ENCODE data around the gene ELAC2. TPM values are rescaled to one million over a fixed set of nuclear protein-coding genes. Genes with fewer than 3 reads are reported as not detected.

ELAC2 gene
- total RNA-seq, 1 experiment from 2014 or later = 38.9 TPM

GRCh38 chr17:13047011-13047606 is 29.3 kb upstream of the ELAC2 start:
- H3K27me3 Mint-ChIP-seq (ENCODE audit: insufficient read depth, unreplicated experiment) = no peaks in the 10 kb centered on the region
- intact Hi-C loops (cut with micrococcal nuclease; ENCODE audit: unreplicated experiment) = no loop called here
- no peak overlapping the region for H3K27ac Mint-ChIP-seq (ENCODE audit: unreplicated experiment)
- no peaks in the 10 kb centered on the region for H3K4me1 Mint-ChIP-seq (ENCODE audit: low read depth, unreplicated experiment)
- POLR2A ChIA-PET = no interaction called here
- no peaks in the 10 kb centered on the region for H3K4me1 ChIP-seq
- H3K4me3 ChIP-seq (ENCODE audit: low read depth, low read length) = no peak overlapping the region
- no peak for DNase-seq
- H3K4me3 Mint-ChIP-seq (ENCODE audit: unreplicated experiment) = no peak overlapping the region
- CTCF ChIA-PET = interaction anchor here (0.6 kb wide), 1 partner anchor 11 kb away, joined by 3 read pairs; no protein-coding TSS in a partner anchor
- H3K9me3 Mint-ChIP-seq (ENCODE audit: unreplicated experiment) = no peaks in the 10 kb centered on the region
- no peak for TF ChIP-seq CTCF (IDR thresholded peaks at IDR 0.05; ENCODE audit: insufficient read depth in 1 of 2, low read depth in 1 of 2, low read length in 1 of 2, severe bottlenecking in 1 of 2, unreplicated experiment in 1 of 2)
- H3K27me3 ChIP-seq (replicated peaks; ENCODE audit: control insufficient read depth, insufficient read depth, low read length) = no peaks in the 10 kb centered on the region
- no TSS peak for BruUV-seq (replicated peaks)
- H3K36me3 ChIP-seq (ENCODE audit: control insufficient read depth, insufficient read depth, low read length) = no peaks in the 10 kb centered on the region
- peaks cover 5% of the 10 kb centered on the region for H3K36me3 Mint-ChIP-seq (ENCODE audit: insufficient read depth, unreplicated experiment)
- no peaks in the 10 kb centered on the region for H3K9me3 ChIP-seq

GRCh38 chr17:13046361-13046760 is 28.5 kb upstream of the ELAC2 start:
- Histone ChIP-seq H3K36me3 (ENCODE audit: control insufficient read depth, insufficient read depth, low read length) (no peaks in the 10 kb centered on the region), H3K27me3 (replicated peaks; ENCODE audit: control insufficient read depth, insufficient read depth, low read length) (no peaks in the 10 kb centered on the region), H3K4me3 (ENCODE audit: low read depth, low read length) (no peak overlapping the region), H3K9me3 (no peaks in the 10 kb centered on the region), H3K4me1 (no peaks in the 10 kb centered on the region)
- no peaks in the 10 kb centered on the region for H3K4me1 Mint-ChIP-seq (ENCODE audit: low read depth, unreplicated experiment)
- no peak overlapping the region for H3K27ac Mint-ChIP-seq (ENCODE audit: unreplicated experiment)
- no TSS peak for BruUV-seq (replicated peaks)
- CTCF ChIA-PET = no interaction called here
- H3K4me3 Mint-ChIP-seq (ENCODE audit: unreplicated experiment) = no peak overlapping the region
- intact Hi-C loops (cut with micrococcal nuclease; ENCODE audit: unreplicated experiment) = no loop called here
- POLR2A ChIA-PET = no interaction called here
- peaks cover 5% of the 10 kb centered on the region for H3K36me3 Mint-ChIP-seq (ENCODE audit: insufficient read depth, unreplicated experiment)
- no peak for DNase-seq
- H3K9me3 Mint-ChIP-seq (ENCODE audit: unreplicated experiment) = no peaks in the 10 kb centered on the region
- TF ChIP-seq CTCF (IDR thresholded peaks at IDR 0.05; ENCODE audit: insufficient read depth in 1 of 2, low read depth in 1 of 2, low read length in 1 of 2, severe bottlenecking in 1 of 2, unreplicated experiment in 1 of 2) = no peak
- H3K27me3 Mint-ChIP-seq (ENCODE audit: insufficient read depth, unreplicated experiment) = no peaks in the 10 kb centered on the region

- ChIA-PET POLR2A (no interaction called here), CTCF (no interaction called here)
- H3K4me1 Mint-ChIP-seq (ENCODE audit: low read depth, unreplicated experiment) = no peaks in the 10 kb centered on the region
- peaks cover 5% of the 10 kb centered on the region for H3K36me3 Mint-ChIP-seq (ENCODE audit: insufficient read depth, unreplicated experiment)
- H3K27ac Mint-ChIP-seq (ENCODE audit: unreplicated experiment) = no peak overlapping the region
- Histone ChIP-seq H3K36me3 (ENCODE audit: control insufficient read depth, insufficient read depth, low read length) (no peaks in the 10 kb centered on the region), H3K27me3 (replicated peaks; ENCODE audit: control insufficient read depth, insufficient read depth, low read length) (no peaks in the 10 kb centered on the region), H3K9me3 (no peaks in the 10 kb centered on the region), H3K4me1 (no peaks in the 10 kb centered on the region), H3K4me3 (ENCODE audit: low read depth, low read length) (no peak overlapping the region)
- no peaks in the 10 kb centered on the region for H3K9me3 Mint-ChIP-seq (ENCODE audit: unreplicated experiment)
- no TSS peak for BruUV-seq (replicated peaks)
- no peak for TF ChIP-seq CTCF (IDR thresholded peaks at IDR 0.05; ENCODE audit: insufficient read depth in 1 of 2, low read depth in 1 of 2, low read length in 1 of 2, severe bottlenecking in 1 of 2, unreplicated experiment in 1 of 2)
- H3K4me3 Mint-ChIP-seq (ENCODE audit: unreplicated experiment) = no peak overlapping the region
- no peaks in the 10 kb centered on the region for H3K27me3 Mint-ChIP-seq (ENCODE audit: insufficient read depth, unreplicated experiment)
- DNase-seq = no peak
- intact Hi-C loops (cut with micrococcal nuclease; ENCODE audit: unreplicated experiment) = no loop called here
Observed at GRCh38 chr17:13044572-13045065, 26.8 kb upstream of the ELAC2 start.

Data from Caco-2 (cell line).